HG03378 (cell line): Measurements from ENCODE around the gene GP9.
"Not testable (repeated sequence)": the region's sequence is repeated elsewhere in the genome, so short reads cannot be mapped to it uniquely, and the experiment has no call there.

ENCODE experiments used
- ATAC-seq: cut with Tn5 transposase; IDR thresholded peaks from one replicate; pipeline ENCODE4 v1.9.1; 2021; ENCODE audit warnings: mild to moderate bottlenecking, moderate library complexity; ENCODE audit not compliant: unreplicated experiment

Gene GP9

DNA sequence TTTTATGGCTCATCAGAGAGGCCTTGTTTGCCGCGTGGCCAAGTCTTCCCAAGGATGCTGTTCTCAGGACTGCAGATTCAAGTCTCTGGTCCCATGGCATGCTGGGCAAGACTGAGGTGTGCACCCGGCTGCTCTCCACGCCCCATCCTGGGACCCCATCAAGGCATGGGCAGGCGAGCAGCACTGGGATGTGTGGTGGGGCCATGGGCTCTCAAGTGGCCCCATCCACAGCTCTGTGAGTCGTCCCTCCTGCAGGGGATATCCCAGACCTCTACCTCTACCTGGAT is 13.1 kb upstream of the GP9 start:
- no peak for ATAC-seq

DNA sequence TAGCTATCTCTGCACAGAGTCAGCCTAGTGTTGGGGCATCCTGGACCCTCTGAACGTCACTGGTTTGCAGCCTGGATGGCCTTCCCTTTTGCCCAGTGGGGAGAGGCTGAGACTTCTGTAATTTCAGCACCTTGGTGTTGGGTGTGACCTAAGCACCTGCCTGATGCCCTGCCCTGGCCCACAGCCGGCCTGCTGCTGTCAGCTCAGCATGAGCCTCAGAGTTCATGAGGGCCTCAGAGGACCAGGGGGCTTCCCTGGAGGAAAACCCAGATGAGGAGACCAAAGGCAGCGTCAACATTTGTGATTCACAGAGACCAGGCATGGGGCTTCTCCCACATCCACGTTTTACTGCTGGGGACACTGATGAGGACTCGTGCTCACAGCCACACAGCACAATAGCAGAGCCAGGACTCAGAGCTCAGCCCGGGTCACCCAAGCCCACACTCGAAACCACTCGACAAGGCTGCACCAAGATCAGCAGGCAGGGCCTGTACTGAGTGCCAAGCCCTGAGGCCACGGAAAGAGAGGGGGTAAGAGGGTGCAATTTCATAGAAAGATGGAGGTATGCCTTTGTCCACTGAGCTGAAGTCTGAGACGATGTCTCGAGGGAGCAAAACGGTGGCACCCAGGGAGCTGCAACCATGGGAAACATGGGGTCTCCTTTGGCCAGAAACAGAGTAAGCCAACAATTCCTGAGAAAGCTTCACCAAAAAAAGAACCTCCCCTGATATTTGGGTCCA is 9.9 kb upstream of the GP9 start:
- no peak for ATAC-seq

DNA sequence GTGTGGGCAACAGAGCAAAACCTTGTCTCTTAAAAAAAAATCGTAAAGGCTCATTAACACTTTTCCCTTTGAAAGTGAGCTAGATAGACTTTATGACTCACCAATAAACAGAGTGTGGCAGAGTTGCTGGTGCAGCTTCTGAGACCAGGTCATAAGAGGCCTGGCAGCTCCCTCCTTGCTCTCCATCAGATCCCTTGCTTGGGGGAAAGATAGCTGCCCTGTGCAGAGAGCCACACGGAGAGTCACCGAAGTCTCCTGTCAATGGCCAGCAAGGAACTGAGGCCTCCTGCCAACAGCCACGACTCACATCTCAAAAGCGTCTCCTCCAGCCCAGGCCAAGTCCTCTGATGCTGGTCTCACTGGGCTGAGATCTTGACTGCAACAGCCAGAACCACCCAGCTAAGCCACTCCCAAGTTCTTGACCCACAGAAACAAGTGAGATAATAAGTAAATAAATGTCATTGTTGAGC is 8.7 kb upstream of the GP9 start:
- ATAC-seq: no peak

DNA sequence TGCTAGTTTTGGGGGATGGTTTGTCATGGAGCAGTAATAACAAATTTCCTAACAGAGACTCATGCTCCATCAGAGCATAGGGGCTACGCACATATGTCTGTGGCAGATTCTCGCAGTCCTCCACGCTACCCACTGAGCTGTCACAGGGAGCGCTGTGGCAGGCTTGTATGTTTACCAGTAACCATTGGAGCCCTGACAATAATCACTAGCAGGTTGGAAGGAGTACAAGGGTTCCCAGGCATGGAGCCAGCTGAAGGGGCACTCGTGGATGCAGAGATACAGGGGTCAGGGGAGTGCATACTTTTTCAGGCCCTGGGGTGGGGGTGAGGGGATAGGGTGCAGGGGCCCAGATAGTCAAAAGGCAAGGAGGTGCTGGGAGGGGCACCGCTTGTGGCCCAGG is 7.9 kb upstream of the GP9 start:
- ATAC-seq: no peak

DNA sequence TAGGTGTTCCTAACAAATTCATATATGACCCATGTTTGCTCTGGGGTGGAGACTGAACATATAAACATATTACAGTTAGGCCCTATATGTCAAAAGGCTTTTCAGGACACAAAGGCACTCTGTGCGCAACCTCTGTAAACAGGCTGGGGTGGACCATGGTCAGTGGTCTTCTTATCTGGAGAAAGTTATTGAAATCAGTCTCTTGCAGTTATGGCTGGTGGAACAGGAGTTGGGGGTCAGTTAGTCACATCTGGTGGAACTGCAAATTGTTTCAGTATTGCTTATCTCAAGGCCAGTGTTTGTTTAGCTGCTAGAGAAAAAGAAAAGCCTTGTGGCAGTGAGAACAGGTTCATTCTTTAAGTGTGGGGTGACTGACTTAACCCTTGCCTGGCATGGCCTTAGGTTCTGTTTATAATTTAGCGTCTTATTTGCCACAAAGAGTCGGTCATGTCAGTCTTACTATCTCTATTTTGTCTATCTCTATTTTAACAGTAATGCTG is 5.9 kb upstream of the GP9 start:
- no peak for ATAC-seq

DNA sequence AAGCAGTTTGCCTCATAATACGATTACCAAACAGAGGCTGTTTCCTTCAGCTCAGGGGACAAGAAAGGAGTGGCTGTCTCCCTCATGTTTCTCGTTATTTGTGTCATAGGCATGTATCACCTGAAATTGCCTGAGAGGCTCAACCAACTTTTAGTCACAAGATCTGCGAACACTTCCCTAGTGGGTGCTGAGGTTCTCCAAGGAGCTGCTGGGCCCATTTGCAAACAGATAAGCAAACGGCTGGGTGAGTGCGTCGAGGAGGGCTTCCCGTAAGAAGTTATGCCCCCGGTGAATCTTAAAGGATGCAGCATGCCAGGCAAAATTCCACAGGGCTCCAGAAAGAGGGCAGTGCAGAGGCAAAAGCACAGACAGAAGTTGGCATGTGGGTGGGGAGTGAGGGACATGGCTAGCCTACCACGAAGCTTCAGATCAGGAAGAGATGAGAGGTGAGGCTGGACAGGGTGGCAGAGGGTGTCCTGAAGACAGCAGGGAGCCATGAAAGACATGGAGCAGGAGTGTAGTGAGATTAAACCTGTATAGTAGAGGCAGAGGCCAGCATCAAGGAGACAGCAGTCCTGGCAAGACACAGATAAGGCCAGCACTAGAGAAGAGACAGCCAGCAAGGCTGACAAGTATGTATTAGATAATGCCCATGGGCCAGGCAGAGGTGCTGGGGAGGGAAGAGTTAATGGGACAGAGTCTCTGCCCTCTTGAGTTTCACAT is 4.0 kb upstream of the GP9 start:
- no peak for ATAC-seq

DNA sequence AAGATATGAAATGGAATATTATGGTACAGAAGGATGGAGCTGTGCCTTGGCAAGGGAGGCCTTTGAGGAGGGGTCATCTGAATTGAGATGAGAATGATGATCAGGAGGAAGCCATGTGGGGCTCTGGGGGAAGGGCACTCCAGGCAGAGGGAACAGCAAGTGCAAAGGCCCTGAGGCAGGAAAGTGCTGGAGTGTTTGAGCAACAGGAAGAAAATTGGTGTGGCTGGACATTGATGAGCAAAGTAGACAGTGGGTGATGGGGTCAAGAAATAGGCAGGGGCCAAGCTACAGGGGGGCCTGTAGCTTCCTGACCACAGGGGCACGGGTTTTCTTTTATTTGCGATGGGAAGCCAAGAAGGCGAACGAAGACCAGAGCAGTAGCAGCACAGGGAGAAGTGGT is 3.3 kb upstream of the GP9 start:
- no peak for ATAC-seq

DNA sequence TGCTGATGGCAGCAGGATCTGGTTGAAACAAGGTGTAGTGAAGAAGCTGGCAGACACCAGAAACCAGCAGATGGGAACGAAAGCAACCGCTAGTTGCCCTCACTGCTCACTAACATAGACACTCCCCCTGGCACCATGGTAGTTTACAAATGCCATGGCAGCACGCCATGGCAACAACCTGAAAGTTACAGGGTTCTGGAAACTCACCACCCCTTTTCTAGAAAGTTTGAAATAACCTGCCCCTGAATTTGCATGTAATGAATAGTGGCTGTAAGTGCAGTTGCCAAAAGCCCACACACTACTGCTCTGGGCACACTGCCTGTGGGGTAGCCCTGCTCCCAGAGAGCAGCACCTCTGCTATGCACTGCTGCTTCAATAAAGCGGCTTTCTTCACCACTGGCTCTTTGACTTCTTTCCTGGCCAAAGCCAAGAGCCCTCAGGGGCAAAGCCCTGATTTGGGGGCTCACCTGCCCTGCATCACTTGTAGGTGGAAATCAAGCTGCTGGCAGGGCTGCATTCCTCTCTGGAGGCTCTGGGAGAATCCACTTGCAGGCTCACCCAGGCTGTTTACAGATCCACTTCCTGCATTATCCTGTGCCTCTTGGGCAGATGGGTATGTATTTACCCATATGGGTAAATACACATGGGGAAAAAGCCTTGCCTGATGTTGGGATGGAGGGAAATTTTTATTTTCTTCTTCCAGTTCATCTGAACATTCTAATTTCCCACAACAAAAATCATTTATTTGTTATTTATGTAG is 2.0 kb upstream of the GP9 start:
- ATAC-seq: peak; percentile 53

DNA sequence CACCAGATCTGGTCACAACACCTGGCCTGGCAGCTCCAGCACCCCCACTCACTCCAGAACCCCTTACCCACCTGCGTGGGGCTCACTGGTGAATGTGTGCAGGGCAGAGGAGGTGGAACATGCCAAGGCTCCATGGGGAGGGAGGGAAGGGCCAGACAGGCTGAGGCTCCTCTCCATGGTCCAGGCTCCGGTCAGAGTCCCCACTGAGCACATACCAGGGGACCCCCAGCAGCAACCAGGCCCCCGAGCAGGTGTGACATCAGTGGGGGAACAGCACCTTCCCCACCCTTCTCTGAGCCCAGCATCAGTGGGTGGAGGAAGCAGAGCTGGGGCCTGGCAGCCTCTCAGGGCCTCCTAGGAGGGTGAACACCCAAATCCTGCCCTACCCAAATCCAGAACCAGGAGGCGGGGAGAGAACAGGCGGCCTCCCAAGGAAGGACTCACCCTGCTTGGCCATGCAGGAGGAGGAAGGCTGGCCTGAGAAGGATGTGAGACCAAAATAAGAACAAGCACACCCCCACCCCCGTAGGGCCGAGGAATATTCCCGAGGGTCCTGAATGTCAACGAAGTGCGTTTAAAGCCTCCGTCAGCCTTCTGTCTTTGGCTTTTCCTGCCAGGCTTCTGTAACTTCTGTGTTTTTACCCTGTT is 1.1 kb upstream of the GP9 start:
- ATAC-seq: no peak

DNA sequence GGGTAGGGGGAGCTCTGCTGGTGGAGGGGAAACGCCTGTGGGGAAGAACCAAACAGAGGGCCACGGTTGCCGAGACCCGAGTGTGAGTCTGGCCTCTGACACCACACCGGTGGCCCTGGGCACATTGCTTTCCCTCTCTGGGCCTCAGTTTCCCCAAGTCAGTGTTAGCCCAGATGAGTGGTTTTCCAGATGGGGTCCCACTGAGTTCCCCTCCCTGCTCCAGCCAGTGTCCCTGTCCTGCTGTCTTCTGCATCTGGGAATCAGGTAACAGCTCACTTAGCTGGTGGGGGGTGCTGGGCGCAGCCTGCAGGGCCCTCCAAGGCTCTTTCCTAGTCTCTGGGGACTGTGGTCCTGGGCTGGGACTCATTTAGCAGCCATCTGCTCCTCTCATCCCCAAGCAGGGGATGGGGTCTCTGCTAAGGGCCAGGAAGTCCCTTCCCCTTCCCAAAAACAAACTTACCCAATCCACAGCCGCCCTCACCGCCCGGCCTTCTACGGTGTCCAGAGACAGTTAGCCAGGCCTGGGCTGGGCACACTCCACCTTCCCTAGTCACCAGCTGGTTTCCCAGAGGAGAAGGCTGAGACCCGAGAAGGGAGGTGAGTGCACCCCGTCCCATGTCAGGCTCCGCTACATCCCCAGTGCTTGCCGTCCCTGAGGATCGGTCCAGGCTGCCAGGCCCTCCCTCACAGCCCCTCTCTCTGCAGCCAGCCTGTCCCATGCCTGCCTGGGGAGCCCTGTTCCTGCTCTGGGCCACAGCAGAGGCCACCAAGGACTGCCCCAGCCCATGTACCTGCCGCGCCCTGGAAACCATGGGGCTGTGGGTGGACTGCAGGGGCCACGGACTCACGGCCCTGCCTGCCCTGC is 676 bp downstream of the GP9 start:
- ATAC-seq: no peak

DNA sequence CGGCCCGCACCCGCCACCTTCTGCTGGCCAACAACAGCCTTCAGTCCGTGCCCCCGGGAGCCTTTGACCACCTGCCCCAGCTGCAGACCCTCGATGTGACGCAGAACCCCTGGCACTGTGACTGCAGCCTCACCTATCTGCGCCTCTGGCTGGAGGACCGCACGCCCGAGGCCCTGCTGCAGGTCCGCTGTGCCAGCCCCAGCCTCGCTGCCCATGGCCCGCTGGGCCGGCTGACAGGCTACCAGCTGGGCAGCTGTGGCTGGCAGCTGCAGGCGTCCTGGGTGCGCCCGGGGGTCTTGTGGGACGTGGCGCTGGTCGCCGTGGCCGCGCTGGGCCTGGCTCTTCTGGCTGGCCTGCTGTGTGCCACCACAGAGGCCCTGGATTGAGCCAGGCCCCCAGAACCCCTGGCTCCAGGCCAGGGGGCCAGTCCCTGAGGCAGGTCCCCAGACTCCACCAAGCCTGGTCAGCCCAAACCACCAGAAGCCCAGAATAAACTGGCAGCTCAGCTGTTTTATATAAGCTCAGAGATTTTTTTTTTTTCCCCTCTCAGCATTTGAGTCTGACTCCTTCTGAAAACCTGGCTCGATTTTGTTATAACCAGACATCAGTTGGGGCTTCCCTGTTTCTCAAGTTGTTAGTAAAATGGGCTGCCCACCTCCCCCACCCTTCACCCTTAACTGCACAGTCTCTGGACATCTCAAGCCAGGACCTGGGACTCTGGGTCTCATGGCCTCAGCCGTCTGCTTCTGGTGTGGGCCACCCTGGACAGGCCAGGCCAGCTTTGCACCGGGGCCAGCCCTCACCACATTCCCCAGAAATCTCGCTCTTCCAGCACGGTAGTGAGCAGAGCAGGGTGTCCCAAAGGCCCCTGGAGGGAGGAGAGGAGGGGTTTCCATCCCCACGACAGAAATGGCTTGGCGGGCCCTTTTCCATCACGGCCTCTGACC is 1.6 kb downstream of the GP9 start:
- no peak for ATAC-seq

DNA sequence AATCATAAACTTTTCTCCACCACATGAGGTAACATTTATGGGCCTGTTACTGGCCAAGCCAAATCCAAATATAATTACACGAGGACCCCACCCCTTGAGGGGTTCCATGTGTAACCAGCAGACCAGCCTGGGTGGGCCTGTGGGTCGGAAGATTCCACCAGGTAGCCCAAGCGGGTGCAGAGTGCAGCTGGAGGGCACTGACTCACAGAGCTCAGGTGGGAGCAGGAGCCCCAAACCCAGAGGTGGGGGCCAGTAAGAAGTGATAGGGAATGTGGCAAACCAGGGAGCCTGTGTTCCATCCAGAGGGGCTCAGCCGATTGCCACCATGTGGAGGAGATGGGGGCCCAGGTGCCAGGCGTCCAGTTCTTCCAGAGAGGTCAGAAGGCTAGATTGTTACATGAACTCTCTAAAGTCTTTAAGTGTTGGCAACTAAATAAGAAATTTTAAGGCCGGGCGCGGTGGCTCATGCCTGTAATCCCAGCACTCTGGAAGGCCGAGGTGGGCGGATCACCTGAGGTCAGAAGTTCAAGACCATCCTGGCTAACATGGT is 2.6 kb downstream of the GP9 start:
- no peak for ATAC-seq

DNA sequence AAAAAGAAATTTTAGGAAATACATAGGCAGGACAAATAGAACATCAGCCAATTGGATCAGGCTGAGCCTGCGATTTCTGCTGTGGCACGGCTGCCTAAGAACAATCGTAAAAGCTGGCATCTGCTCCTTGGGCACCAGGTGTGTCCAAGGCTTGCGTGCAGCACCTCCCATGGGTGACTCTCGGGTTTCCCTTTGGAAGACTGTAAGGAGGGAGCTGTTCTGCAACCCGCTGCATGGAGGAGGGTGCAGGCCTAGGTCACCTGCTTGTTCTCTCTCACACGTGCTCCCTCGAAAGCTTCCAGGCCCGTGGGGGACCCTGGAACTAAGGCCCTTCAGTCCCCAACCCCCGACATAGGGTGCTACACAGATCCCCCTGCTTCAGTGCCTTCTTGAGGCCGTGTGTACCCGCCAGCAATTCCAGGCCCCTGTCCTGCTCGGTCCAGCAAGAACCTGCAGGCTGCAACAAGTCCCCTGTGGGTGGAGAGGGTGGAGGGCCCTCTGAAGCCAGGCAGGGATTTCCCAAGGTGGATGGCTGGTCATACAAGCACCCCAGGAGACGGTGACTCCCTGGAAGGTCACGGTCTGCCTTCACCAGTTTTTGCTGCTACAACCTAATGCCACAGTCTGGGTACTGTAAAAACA is 3.4 kb downstream of the GP9 start:
- no peak for ATAC-seq

DNA sequence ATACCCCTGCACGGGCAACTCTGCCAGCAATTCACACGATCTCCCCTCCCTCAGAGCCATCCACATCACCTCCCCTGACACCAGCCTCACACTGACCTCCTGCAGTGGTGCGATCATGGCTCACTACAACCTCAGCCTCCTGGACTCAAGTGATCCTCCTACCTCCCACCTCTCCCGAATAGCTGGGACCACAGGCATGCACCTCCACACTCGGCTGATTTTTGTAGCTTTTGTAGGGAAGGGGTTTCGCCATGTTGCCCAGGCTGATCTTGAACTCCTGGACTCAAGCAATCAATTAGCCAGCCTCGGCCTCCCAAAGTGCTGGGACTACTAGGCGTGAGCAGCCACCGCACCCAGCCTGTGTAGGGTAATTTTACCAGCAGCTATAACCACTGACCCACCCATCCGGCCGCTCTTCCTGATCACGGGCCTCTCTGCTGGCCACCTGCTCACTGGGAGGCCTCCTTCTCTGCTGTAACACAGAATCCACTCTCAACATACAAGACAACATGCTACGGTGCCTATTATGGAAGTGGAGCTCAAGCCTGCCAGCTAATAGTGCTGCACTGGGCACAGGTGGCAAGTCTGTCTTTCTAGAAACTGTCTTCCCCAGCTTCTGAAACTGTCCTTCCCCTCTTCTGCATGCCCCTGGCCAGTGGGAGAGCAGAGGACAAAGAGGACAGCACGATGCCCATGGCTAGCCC is 4.6 kb downstream of the GP9 start:
- ATAC-seq: no peak

DNA sequence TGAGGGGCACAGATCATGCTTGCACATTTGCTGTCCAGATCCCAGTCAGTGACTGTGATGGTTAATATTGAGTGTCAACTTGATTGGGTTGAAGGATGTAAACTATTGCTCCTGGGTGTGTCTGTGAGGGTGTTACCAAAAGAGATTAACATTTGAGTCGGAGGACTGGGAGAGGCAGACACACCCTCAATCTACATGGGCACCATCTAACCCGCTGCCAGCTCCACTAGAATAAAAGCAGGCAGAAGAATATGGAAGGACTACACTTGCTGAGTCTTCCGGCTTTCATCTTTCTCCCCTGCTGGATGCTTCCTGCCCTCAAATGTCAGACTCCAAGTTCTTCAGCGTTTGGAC is 5.1 kb downstream of the GP9 start:
- no peak for ATAC-seq

DNA sequence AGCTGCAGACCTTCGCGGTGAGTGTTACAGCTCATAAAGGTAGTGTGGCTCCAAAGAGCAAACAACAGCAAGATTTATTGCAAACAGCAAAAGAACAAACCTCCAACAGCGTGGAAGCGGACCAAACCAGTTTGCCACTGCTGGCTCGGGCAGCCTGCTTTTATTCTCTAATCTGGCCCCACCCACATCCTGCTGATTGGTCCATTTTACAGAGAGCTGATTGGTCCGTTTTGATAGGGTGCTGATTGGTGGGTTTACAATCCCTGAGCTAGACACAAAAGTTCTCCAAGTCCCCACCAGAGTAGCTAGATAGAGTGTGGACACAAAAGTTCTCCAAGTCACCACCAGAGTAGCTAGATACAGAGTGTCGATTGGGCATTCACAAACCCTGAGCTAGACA is 7.1 kb downstream of the GP9 start:
- not testable (repeated sequence) for ATAC-seq

DNA sequence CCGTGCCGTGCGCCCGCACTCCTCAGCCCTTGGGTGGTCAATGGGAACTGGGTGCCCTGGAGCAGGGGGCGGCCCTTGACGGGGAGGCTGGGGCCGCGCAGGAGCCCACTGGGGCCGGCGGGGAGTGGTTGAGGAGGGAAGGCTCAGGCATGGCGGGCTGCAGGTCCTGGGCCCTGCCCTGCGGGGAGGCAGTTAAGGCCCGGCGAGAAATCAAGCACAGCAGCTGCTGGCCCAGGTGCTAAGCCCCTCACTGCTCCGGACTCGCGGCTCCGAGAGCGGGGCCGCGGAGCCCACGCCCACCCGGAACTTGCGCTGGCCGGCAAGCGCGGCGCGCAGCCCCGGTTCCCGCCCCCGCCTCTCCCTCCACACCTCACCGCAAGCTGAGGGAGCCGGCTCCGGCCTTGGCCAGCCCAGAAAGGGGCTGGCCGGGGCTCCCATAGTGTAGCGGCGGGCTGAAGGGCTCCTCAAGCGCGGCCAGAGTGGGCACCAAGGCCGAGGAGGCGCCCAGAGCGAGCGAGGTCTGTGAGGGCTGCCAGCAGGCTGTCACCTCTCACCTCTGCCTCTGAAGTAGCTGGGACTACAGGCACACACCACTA is 7.8 kb downstream of the GP9 start:
- ATAC-seq: no peak
